Liver (tissue), 9 donors: Measurements from ENCODE around the gene ATP2A3. TPM values are rescaled to one million over a fixed set of nuclear protein-coding genes. Genes with fewer than 3 reads are reported as not detected.

Experiments
- DNase-seq: peaks from one replicate; pipeline ENCODE4 v3.0.0-alpha.2; 2017; ENCODE audit warnings: low spot score
- H3K27ac ChIP-seq, 2 donors: one replicate each; pipeline ENCODE4 v1.7.0; 2013; ENCODE audit warnings: inconsistent platforms in 2 of 2, low read length in 2 of 2, control low read depth in 1 of 2, low read depth in 1 of 2, mild to moderate bottlenecking in 1 of 2
- H3K27me3 ChIP-seq, 4 donors: one replicate each; pipeline versions ENCODE4 v1.6.1 to v1.7.0; 2013; ENCODE audit warnings: low read length in 3 of 4, inconsistent platforms in 1 of 4, mild to moderate bottlenecking in 1 of 4, moderate library complexity in 1 of 4; ENCODE audit not compliant: control insufficient read depth in 4 of 4, insufficient read depth in 4 of 4
- H3K36me3 ChIP-seq, 4 donors: one replicate each; pipeline versions ENCODE4 v1.6.1 to v1.7.0; 2013; ENCODE audit warnings: low read length in 3 of 4, mild to moderate bottlenecking in 3 of 4, low read depth in 1 of 4, moderate library complexity in 1 of 4; ENCODE audit not compliant: control insufficient read depth in 4 of 4, insufficient read depth in 3 of 4
- H3K4me1 ChIP-seq, 4 donors: one replicate each; pipeline versions ENCODE4 v1.6.1 to v1.7.0; 2013; ENCODE audit warnings: low read length in 3 of 4, mild to moderate bottlenecking in 3 of 4, moderate library complexity in 1 of 4; ENCODE audit not compliant: control insufficient read depth in 4 of 4, insufficient read depth in 4 of 4
- H3K4me3 ChIP-seq, 3 donors: one replicate each; pipeline versions ENCODE4 v1.6.1 to v1.7.0; 2013; ENCODE audit warnings: low read length in 3 of 3, control low read depth in 1 of 3, low read depth in 1 of 3, mild to moderate bottlenecking in 1 of 3
- H3K9ac ChIP-seq, 2 donors: one replicate each; pipeline ENCODE4 v1.7.0; 2013; ENCODE audit warnings: low read length in 2 of 2, mild to moderate bottlenecking in 2 of 2, moderate library complexity in 2 of 2, control low read depth in 1 of 2, low read depth in 1 of 2
- H3K9me3 ChIP-seq, 4 donors: one replicate each; pipeline versions ENCODE4 v1.6.1 to v1.7.0; 2013; ENCODE audit warnings: low read length in 3 of 4; ENCODE audit not compliant: control insufficient read depth in 4 of 4
- CTCF ChIP-seq: fragments of 150-350 bp; IDR thresholded peaks from 2 replicates; pipeline ENCODE4 v1.5.1; 2017; ENCODE audit warnings: improper control_type of control experiment, low read depth, low read length; ENCODE audit not compliant: missing input control
- EGR1 ChIP-seq, 2 donors: IDR thresholded peaks; 2 replicates each; pipeline ENCODE4 v1.6.1; 2016 to 2018; ENCODE audit warnings: antibody characterized with exemption in 2 of 2, low read depth in 2 of 2
- FOXA1 ChIP-seq: IDR thresholded peaks from 2 replicates; pipeline ENCODE4 v1.6.1; 2016; ENCODE audit warnings: antibody characterized with exemption
- FOXA2 ChIP-seq: IDR thresholded peaks from 2 replicates; pipeline ENCODE4 v1.6.1; 2016; ENCODE audit warnings: antibody characterized with exemption
- GABPA ChIP-seq, 2 donors: IDR thresholded peaks in 1 of 2; conservative IDR thresholded peaks in 1 of 2; 2 replicates each; pipeline ENCODE4 v1.6.1; 2016; ENCODE audit warnings: antibody characterized with exemption in 2 of 2, mild to moderate bottlenecking in 1 of 2, moderate library complexity in 1 of 2
- HNF4A ChIP-seq, 2 donors: conservative IDR thresholded peaks; 2 replicates each; pipeline ENCODE4 v1.6.1; 2016; ENCODE audit warnings: antibody characterized with exemption in 2 of 2, mild to moderate bottlenecking in 2 of 2
- JUND ChIP-seq, 2 donors: IDR thresholded peaks; 2 replicates each; pipeline ENCODE4 v1.6.1; 2016; ENCODE audit warnings: antibody characterized with exemption in 2 of 2
- MAX ChIP-seq: IDR thresholded peaks from 2 replicates; pipeline ENCODE4 v1.6.1; 2016; ENCODE audit warnings: antibody characterized with exemption
- RAD21 ChIP-seq, 2 donors: IDR thresholded peaks; 2 replicates each; pipeline ENCODE4 v1.6.1; 2016; ENCODE audit warnings: antibody characterized with exemption in 2 of 2, mild to moderate bottlenecking in 2 of 2
- RXRA ChIP-seq, 2 donors: IDR thresholded peaks; 2 replicates each; pipeline ENCODE4 v1.6.1; 2017 to 2018; ENCODE audit warnings: antibody characterized with exemption in 2 of 2, mild to moderate bottlenecking in 1 of 2
- SP1 ChIP-seq: IDR thresholded peaks from 2 replicates; pipeline ENCODE4 v1.6.1; 2018; ENCODE audit warnings: antibody characterized with exemption, mild to moderate bottlenecking
- YY1 ChIP-seq: IDR thresholded peaks from 2 replicates; pipeline ENCODE4 v1.6.1; 2016; ENCODE audit warnings: antibody characterized with exemption, mild to moderate bottlenecking
- ZBTB33 ChIP-seq: IDR thresholded peaks from 2 replicates; pipeline ENCODE4 v1.6.1; 2016; ENCODE audit warnings: antibody characterized with exemption
- WGBS: extraction: QIAGEN DNeasy Blood & Tissue Kit; methylation state at CpG from one replicate; pipeline ENCODE4 v1.1.7; 2013; 5-methylcytosine and 5-hydroxymethylcytosine counted together
- polyA plus RNA-seq, 2 donors: library from polyadenylated mRNA; stranded (reverse) in 1 of 2; unstranded in 1 of 2; fragments of 200-250 nt in 1 of 2; fragments of >200 nt in 1 of 2; fragmentation: Nextera tagmentation in 1 of 2; extraction: Ambion mirVana in 1 of 2; gene quantifications; one replicate each; pipeline versions ENCODE4 v1.2.1 to v1.2.3, GENCODE V29; 2013 to 2015
- total RNA-seq, 2 donors: library from RNA; depleted of rRNA; stranded (reverse); fragments of >200 nt; gene quantifications; one replicate each; pipeline ENCODE4 v1.2.3, GENCODE V29; 2014
- TF ChIP-seq, protein P1 (sequence below): IDR thresholded peaks from 2 replicates; pipeline ENCODE4 v1.6.1; 2016; ENCODE audit warnings: antibody characterized with exemption
- donor health status: healthy.
- donor health status: healthy.
- donor health status: healthy.
- donor health status: healthy.
- donor health status: healthy.

The ATP2A3 gene
- total and polyA plus RNA-seq, 4 donors, result 1.4 to 17.1 (median 3.2) TPM

DNA sequence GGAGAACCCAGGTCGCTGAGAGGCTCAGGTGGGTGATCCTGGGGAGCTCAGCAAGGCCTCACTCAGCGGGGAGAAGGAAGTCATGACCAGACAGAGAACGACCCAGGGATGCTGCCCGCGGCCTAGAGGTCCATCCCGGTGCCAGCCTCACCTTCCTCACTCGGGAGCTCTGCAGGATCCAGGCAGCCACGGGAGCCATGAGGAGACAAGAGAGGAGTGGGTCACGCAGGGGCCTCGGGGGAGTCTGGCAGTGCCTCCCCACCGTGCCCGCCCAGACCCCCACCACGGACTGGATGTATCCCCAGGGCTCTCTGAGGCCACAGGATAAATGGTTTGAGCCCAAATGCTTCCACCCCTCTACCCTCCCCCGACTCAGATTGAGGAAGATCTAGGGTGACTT lies 10.7 kb downstream of the ATP2A3 start:
- Histone ChIP-seq H3K9me3 (no peaks in the 10 kb centered on the region), H3K27me3 (no peaks in the 10 kb centered on the region), H3K9ac (no peak overlapping the region), H3K36me3 (no peaks in the 10 kb centered on the region), H3K4me3 (no peak overlapping the region), H3K4me1 (no peaks in the 10 kb centered on the region), H3K27ac (no peak overlapping the region)
- DNase-seq, result no peak
- WGBS, result 93% methylated on average over 14 of the region's 14 CpGs
- no peak for TF ChIP-seq ZBTB33
- TF ChIP-seq EGR1 (IDR thresholded peaks at IDR 0.05; ENCODE audit: low read depth in 2 of 2), result no peak
- no peak for TF ChIP-seq GABPA (IDR thresholded peaks at IDR 0.05 in 1 of 2, conservative IDR thresholded peaks at IDR 0.05 in 1 of 2)
- no peak for TF ChIP-seq YY1
- TF ChIP-seq CTCF, result no peak
- TF ChIP-seq, protein P1, sequence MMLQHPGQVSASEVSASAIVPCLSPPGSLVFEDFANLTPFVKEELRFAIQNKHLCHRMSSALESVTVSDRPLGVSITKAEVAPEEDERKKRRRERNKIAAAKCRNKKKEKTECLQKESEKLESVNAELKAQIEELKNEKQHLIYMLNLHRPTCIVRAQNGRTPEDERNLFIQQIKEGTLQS, result no peak

DNA sequence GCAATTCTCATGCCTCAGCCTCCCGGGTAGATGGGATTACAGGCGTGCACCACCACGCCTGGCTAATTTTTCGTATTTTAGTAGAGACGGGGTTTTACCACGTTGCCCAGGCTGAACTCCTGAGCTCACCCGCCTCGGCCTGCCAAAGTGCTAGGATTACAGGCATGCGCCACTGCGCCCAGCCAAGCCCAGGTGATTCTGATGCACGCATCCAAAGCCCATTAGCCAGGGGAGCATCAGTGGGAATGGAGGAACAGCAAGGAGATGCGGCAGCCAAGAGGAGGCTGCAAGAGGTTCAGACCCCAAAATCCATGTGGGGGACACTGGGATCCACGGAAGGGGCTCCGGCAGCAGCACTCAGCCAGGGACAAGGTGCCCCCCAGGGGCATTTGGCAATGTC lies 12.1 kb downstream of the ATP2A3 start:
- Histone ChIP-seq H3K27me3 (no peaks in the 10 kb centered on the region), H3K27ac (no peak overlapping the region), H3K9me3 (no peaks in the 10 kb centered on the region), H3K4me3 (no peak overlapping the region), H3K36me3 (no peaks in the 10 kb centered on the region), H3K9ac (no peak overlapping the region), H3K4me1 (no peaks in the 10 kb centered on the region)
- WGBS, result 96% methylated on average over 14 of the region's 14 CpGs
- TF ChIP-seq, protein P1, result no peak
- TF ChIP-seq JUND (IDR thresholded peaks at IDR 0.05) (no peak), CTCF (no peak), RAD21 (IDR thresholded peaks at IDR 0.05) (no peak), HNF4A (conservative IDR thresholded peaks at IDR 0.05) (no peak)
- no peak for DNase-seq

- Histone ChIP-seq H3K4me3 (no peak overlapping the region), H3K27me3 (no peaks in the 10 kb centered on the region), H3K9me3 (no peaks in the 10 kb centered on the region), H3K27ac (no peak overlapping the region), H3K9ac (no peak overlapping the region), H3K36me3 (no peaks in the 10 kb centered on the region), H3K4me1 (no peaks in the 10 kb centered on the region)
- no peak for DNase-seq
- 93% methylated on average over 16 of the region's 16 CpGs for WGBS
- TF ChIP-seq RXRA (IDR thresholded peaks at IDR 0.05), result no peak
- no peak for TF ChIP-seq MAX
- TF ChIP-seq FOXA1, result no peak
- TF ChIP-seq SP1, result no peak
- no peak for TF ChIP-seq FOXA2
These were observed 12.8 kb downstream of the ATP2A3 start for GRCh38 chr17:3951420-3951819.
